ENCODE measurements around the gene TOP2B.

GRCh38 chr3:25586553-25586952, 78.2 kb downstream of the TOP2B start:
- TF ChIP-seq, protein P1, sequence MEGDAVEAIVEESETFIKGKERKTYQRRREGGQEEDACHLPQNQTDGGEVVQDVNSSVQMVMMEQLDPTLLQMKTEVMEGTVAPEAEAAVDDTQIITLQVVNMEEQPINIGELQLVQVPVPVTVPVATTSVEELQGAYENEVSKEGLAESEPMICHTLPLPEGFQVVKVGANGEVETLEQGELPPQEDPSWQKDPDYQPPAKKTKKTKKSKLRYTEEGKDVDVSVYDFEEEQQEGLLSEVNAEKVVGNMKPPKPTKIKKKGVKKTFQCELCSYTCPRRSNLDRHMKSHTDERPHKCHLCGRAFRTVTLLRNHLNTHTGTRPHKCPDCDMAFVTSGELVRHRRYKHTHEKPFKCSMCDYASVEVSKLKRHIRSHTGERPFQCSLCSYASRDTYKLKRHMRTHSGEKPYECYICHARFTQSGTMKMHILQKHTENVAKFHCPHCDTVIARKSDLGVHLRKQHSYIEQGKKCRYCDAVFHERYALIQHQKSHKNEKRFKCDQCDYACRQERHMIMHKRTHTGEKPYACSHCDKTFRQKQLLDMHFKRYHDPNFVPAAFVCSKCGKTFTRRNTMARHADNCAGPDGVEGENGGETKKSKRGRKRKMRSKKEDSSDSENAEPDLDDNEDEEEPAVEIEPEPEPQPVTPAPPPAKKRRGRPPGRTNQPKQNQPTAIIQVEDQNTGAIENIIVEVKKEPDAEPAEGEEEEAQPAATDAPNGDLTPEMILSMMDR (conservative IDR thresholded peaks at IDR 0.05; ENCODE audit: low read depth in 2 of 2), result no peak
- TF ChIP-seq CREB1 (CRISPR knock-in tag; IDR thresholded peaks at IDR 0.05; ENCODE audit: low read depth), result no peak
- no peak for TF ChIP-seq JUNB (IDR thresholded peaks at IDR 0.05; ENCODE audit: unreplicated experiment)
- no peak for TF ChIP-seq POLR2AphosphoS5 (IDR thresholded peaks at IDR 0.05; ENCODE audit: low read depth)
- no peak for TF ChIP-seq ZNF462 (CRISPR knock-in tag; IDR thresholded peaks at IDR 0.05)

Measured in GM23338 (cell line).